WTC11 (cell line): ENCODE results near the gene NAPSA. TPM values are rescaled to one million over a fixed set of nuclear protein-coding genes. Genes with fewer than 3 reads are reported as not detected.

Experiments used
- ATAC-seq: fragments of 200-7000 bp; cut with Tn5 transposase; 2 replicates; pipeline ENCODE4 v1.10.0; 2021; ENCODE audit warnings: mild to moderate bottlenecking, moderate library complexity
- CTCF ChIA-PET: fragments of 300-600 bp; sonication (Branson Sonifier 250); formaldehyde crosslinking; loops from one replicate; lab custom pipeline; 2021; ENCODE audit warnings: antibody characterized with exemption; lab: Charles Lee
- POLR2A ChIA-PET: fragments of 350-600 bp; sonication (Branson Sonifier 250); formaldehyde crosslinking; loops from one replicate; lab custom pipeline; 2021; ENCODE audit warnings: antibody characterized with exemption; lab: Charles Lee
- DNase-seq: peaks from one replicate; pipeline ENCODE4 v3.0.0; 2021; ENCODE audit warnings: low spot score
- H3K27ac Mint-ChIP-seq: 2 replicates; pipeline ENCODE4 v1.8.0; 2021; ENCODE audit warnings: mixed read lengths
- H3K27me3 Mint-ChIP-seq: 2 replicates; pipeline ENCODE4 v1.8.0; 2021; ENCODE audit warnings: low read depth, mild to moderate bottlenecking, moderate library complexity, mixed read lengths
- H3K36me3 Mint-ChIP-seq: 2 replicates; pipeline ENCODE4 v1.8.0; 2021; ENCODE audit warnings: mixed read lengths
- H3K4me1 Mint-ChIP-seq: 2 replicates; pipeline ENCODE4 v1.8.0; 2022; ENCODE audit warnings: mixed read lengths
- H3K4me3 Mint-ChIP-seq: 2 replicates; pipeline ENCODE4 v1.8.0; 2021; ENCODE audit warnings: mild to moderate bottlenecking, moderate library complexity, mixed read lengths
- H3K9me3 Mint-ChIP-seq: 2 replicates; pipeline ENCODE4 v1.8.0; 2021; ENCODE audit warnings: mixed read lengths
- IRF2 ChIP-seq: sonication (generic); formaldehyde crosslinking; IDR thresholded peaks from 2 replicates; pipeline ENCODE4 v1.8.0; 2022; ENCODE audit warnings: low read depth, missing genetic modification reagents, borderline replicate concordance
- JUN ChIP-seq: sonication (generic); formaldehyde crosslinking; IDR thresholded peaks from 2 replicates; pipeline ENCODE4 v1.8.0; 2023; ENCODE audit warnings: mild to moderate bottlenecking, missing genetic modification reagents
- MXD4 ChIP-seq: fragments of 250-450 bp; sonication (Bioruptor Pico); IDR thresholded peaks from 2 replicates; pipeline ENCODE4 v1.8.0; 2021; ENCODE audit warnings: mild to moderate bottlenecking, moderate library complexity, borderline replicate concordance
- NR3C1 ChIP-seq: sonication (generic); formaldehyde crosslinking; conservative IDR thresholded peaks from 2 replicates; pipeline ENCODE4 v1.8.1; 2023; ENCODE audit warnings: low read depth, mild to moderate bottlenecking, missing genetic modification reagents
- ZNF396 ChIP-seq: fragments of 250-450 bp; sonication (Bioruptor Pico); IDR thresholded peaks from 2 replicates; pipeline ENCODE4 v1.8.0; 2021; ENCODE audit warnings: mild to moderate bottlenecking, moderate library complexity, borderline replicate concordance
- ZNF425 ChIP-seq: fragments of 250-450 bp; sonication (Bioruptor Pico); conservative IDR thresholded peaks from 2 replicates; pipeline ENCODE4 v1.9.0; 2021; ENCODE audit warnings: mild to moderate bottlenecking
- total RNA-seq: library from RNA; stranded (reverse); gene quantifications from 3 replicates; pipeline ENCODE4 v1.2.3, GENCODE V29; 2021
- TF ChIP-seq, protein P1 (sequence below): sonication (generic); formaldehyde crosslinking; IDR thresholded peaks from 2 replicates; pipeline ENCODE4 v1.8.0; 2023; ENCODE audit warnings: missing genetic modification reagents, mild to moderate bottlenecking, borderline replicate concordance
- TF ChIP-seq, protein P2 (sequence below): fragments of 250-450 bp; sonication (Bioruptor Pico); IDR thresholded peaks from 2 replicates; pipeline ENCODE4 v1.9.0; 2021; ENCODE audit warnings: mild to moderate bottlenecking, borderline replicate concordance
- TF ChIP-seq, protein P3 (sequence below): sonication (generic); formaldehyde crosslinking; IDR thresholded peaks from 2 replicates; pipeline ENCODE4 v1.8.0; 2022; ENCODE audit warnings: mild to moderate bottlenecking, missing genetic modification reagents
- TF ChIP-seq, protein P4 (sequence below): sonication (generic); formaldehyde crosslinking; IDR thresholded peaks from 2 replicates; pipeline ENCODE4 v1.8.1; 2023; ENCODE audit warnings: mild to moderate bottlenecking, missing genetic modification reagents
- TF ChIP-seq, protein P5 (sequence below): fragments of 250-450 bp; sonication (Bioruptor Pico); IDR thresholded peaks from 2 replicates; pipeline ENCODE4 v1.8.0; 2021; ENCODE audit warnings: mild to moderate bottlenecking

NAPSA gene
- total RNA-seq, 1 experiment from 2014 or later: 2.7 TPM

GRCh38 chr19:50376166-50377050, 11.0 kb upstream of the NAPSA start, which contains the start of gene NR1H2 (continued):
- TF ChIP-seq, protein P1, sequence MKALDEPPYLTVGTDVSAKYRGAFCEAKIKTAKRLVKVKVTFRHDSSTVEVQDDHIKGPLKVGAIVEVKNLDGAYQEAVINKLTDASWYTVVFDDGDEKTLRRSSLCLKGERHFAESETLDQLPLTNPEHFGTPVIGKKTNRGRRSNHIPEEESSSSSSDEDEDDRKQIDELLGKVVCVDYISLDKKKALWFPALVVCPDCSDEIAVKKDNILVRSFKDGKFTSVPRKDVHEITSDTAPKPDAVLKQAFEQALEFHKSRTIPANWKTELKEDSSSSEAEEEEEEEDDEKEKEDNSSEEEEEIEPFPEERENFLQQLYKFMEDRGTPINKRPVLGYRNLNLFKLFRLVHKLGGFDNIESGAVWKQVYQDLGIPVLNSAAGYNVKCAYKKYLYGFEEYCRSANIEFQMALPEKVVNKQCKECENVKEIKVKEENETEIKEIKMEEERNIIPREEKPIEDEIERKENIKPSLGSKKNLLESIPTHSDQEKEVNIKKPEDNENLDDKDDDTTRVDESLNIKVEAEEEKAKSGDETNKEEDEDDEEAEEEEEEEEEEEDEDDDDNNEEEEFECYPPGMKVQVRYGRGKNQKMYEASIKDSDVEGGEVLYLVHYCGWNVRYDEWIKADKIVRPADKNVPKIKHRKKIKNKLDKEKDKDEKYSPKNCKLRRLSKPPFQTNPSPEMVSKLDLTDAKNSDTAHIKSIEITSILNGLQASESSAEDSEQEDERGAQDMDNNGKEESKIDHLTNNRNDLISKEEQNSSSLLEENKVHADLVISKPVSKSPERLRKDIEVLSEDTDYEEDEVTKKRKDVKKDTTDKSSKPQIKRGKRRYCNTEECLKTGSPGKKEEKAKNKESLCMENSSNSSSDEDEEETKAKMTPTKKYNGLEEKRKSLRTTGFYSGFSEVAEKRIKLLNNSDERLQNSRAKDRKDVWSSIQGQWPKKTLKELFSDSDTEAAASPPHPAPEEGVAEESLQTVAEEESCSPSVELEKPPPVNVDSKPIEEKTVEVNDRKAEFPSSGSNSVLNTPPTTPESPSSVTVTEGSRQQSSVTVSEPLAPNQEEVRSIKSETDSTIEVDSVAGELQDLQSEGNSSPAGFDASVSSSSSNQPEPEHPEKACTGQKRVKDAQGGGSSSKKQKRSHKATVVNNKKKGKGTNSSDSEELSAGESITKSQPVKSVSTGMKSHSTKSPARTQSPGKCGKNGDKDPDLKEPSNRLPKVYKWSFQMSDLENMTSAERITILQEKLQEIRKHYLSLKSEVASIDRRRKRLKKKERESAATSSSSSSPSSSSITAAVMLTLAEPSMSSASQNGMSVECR: no peak
- no peak for TF ChIP-seq ZNF396

GRCh38 chr19:50371914-50372475, 6.6 kb upstream of the NAPSA start:
- H3K36me3 Mint-ChIP-seq: no peaks in the 10 kb centered on the region; the same call in 1 of the 2 replicates
- H3K27ac Mint-ChIP-seq: no peak overlapping the region
- ATAC-seq: no peak
- H3K27me3 Mint-ChIP-seq: peaks cover 5% of the 10 kb centered on the region
- no peaks in the 10 kb centered on the region for H3K9me3 Mint-ChIP-seq
- ChIA-PET CTCF (no interaction called here), POLR2A (no interaction called here)
- TF ChIP-seq ZNF425 (CRISPR knock-in tag) (no peak), IRF2 (no peak), JUN (no peak), NR3C1 (CRISPR knock-in tag) (no peak), MXD4 (CRISPR knock-in tag) (no peak)
- TF ChIP-seq, protein P2, sequence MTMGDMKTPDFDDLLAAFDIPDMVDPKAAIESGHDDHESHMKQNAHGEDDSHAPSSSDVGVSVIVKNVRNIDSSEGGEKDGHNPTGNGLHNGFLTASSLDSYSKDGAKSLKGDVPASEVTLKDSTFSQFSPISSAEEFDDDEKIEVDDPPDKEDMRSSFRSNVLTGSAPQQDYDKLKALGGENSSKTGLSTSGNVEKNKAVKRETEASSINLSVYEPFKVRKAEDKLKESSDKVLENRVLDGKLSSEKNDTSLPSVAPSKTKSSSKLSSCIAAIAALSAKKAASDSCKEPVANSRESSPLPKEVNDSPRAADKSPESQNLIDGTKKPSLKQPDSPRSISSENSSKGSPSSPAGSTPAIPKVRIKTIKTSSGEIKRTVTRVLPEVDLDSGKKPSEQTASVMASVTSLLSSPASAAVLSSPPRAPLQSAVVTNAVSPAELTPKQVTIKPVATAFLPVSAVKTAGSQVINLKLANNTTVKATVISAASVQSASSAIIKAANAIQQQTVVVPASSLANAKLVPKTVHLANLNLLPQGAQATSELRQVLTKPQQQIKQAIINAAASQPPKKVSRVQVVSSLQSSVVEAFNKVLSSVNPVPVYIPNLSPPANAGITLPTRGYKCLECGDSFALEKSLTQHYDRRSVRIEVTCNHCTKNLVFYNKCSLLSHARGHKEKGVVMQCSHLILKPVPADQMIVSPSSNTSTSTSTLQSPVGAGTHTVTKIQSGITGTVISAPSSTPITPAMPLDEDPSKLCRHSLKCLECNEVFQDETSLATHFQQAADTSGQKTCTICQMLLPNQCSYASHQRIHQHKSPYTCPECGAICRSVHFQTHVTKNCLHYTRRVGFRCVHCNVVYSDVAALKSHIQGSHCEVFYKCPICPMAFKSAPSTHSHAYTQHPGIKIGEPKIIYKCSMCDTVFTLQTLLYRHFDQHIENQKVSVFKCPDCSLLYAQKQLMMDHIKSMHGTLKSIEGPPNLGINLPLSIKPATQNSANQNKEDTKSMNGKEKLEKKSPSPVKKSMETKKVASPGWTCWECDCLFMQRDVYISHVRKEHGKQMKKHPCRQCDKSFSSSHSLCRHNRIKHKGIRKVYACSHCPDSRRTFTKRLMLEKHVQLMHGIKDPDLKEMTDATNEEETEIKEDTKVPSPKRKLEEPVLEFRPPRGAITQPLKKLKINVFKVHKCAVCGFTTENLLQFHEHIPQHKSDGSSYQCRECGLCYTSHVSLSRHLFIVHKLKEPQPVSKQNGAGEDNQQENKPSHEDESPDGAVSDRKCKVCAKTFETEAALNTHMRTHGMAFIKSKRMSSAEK (CRISPR knock-in tag): no peak
- TF ChIP-seq, protein P3, sequence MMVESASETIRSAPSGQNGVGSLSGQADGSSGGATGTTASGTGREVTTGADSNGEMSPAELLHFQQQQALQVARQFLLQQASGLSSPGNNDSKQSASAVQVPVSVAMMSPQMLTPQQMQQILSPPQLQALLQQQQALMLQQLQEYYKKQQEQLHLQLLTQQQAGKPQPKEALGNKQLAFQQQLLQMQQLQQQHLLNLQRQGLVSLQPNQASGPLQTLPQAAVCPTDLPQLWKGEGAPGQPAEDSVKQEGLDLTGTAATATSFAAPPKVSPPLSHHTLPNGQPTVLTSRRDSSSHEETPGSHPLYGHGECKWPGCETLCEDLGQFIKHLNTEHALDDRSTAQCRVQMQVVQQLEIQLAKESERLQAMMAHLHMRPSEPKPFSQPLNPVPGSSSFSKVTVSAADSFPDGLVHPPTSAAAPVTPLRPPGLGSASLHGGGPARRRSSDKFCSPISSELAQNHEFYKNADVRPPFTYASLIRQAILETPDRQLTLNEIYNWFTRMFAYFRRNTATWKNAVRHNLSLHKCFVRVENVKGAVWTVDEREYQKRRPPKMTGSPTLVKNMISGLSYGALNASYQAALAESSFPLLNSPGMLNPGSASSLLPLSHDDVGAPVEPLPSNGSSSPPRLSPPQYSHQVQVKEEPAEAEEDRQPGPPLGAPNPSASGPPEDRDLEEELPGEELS (CRISPR knock-in tag): no peak
- TF ChIP-seq, protein P4, sequence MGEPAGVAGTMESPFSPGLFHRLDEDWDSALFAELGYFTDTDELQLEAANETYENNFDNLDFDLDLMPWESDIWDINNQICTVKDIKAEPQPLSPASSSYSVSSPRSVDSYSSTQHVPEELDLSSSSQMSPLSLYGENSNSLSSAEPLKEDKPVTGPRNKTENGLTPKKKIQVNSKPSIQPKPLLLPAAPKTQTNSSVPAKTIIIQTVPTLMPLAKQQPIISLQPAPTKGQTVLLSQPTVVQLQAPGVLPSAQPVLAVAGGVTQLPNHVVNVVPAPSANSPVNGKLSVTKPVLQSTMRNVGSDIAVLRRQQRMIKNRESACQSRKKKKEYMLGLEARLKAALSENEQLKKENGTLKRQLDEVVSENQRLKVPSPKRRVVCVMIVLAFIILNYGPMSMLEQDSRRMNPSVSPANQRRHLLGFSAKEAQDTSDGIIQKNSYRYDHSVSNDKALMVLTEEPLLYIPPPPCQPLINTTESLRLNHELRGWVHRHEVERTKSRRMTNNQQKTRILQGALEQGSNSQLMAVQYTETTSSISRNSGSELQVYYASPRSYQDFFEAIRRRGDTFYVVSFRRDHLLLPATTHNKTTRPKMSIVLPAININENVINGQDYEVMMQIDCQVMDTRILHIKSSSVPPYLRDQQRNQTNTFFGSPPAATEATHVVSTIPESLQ (CRISPR knock-in tag): no peak
- TF ChIP-seq, protein P5, sequence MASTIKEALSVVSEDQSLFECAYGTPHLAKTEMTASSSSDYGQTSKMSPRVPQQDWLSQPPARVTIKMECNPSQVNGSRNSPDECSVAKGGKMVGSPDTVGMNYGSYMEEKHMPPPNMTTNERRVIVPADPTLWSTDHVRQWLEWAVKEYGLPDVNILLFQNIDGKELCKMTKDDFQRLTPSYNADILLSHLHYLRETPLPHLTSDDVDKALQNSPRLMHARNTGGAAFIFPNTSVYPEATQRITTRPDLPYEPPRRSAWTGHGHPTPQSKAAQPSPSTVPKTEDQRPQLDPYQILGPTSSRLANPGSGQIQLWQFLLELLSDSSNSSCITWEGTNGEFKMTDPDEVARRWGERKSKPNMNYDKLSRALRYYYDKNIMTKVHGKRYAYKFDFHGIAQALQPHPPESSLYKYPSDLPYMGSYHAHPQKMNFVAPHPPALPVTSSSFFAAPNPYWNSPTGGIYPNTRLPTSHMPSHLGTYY: no peak
- TF ChIP-seq, protein P1: no peak
- no peak for DNase-seq
- no peak overlapping the region for H3K4me3 Mint-ChIP-seq
- peaks cover 3% of the 10 kb centered on the region; the same call in 1 of the 2 replicates for H3K4me1 Mint-ChIP-seq
